ENCODE measurements around the gene SMPD1. TPM values are rescaled to one million over a fixed set of nuclear protein-coding genes. Genes with fewer than 3 reads are reported as not detected.

The SMPD1 gene
- total RNA-seq = 34.4 TPM
- long read RNA-seq, partial matches to known transcripts = 7 of 14 reads
- long read RNA-seq, other reads (novel, unspliced or antisense) = 3 of 14 reads

DNA sequence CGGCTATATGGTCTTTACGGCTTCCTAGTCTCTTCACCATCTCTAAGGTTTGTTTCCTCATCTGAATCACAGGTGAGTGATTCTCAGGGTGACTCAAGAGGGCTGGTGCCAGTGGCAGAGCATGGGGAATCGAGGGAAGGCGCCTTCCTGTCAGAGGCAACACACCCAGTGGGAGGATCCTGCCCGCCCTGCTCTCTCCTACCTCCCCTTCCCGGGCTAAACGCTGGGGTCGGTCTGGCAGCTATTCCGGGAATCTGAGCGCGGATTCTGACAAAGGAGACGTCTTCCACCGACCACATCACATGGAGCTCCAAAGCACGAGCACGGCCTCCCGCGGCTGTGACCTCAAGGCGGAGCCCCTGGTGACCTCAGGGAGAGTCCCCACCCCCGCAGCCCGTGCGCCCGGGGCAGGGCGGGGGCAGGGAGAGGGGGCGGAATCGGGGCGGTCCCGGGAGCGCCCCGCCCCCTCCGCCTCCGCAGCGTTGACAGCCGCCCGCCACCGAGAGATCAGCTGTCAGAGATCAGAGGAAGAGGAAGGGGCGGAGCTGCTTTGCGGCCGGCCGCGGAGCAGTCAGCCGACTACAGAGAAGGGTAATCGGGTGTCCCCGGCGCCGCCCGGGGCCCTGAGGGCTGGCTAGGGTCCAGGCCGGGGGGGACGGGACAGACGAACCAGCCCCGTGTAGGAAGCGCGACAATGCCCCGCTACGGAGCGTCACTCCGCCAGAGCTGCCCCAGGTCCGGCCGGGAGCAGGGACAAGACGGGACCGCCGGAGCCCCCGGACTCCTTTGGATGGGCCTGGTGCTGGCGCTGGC is at the start of gene SMPD1:
SMPD1 (plus strand) TSS at position 570 of the 813 bp plus-strand sequence; CDS start at position 695, 125 bp downstream.
- peak; percentile 97 for DNase-seq (ENCODE audit: low spot score)

DNA sequence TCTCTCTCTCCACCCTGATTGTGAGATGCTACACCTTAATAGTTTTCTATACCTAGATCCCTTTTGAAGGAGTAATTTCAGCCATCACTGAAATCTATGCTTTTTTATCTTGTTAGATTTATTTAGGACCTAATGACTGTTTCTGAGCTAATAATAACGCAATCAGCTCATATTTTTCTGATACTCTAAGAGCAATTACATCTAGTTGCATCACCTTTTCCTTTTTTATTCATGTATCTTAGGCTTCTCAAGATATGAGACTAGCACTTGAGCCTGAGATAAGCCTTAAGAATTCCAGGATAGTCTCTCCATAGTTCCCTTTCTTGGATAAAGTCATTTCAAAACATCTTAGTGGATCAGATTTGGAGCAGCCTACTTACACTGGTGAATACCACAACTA is 44.9 kb upstream of the SMPD1 start:
- DNase-seq (ENCODE audit: low spot score) = no peak

DNA sequence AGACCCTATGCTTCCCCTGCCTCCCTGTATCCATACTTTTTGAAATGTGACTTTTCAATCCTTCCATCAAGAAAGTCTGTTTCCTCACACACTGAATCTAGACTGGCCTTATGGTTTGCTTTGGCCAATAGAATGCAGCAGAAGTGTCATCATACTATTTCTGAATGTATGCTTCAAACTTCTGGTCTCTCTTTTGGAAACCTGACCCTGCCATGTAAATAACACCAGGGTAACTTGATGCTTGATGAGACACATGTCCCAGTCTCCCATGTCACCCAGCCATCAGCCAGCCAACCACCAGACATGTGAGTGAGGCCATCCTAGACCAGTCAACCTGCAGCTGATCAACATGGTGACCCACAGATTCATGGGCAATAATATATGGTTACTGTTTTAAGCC is 40.2 kb upstream of the SMPD1 start:
- no peak for DNase-seq (ENCODE audit: low spot score)

DNA sequence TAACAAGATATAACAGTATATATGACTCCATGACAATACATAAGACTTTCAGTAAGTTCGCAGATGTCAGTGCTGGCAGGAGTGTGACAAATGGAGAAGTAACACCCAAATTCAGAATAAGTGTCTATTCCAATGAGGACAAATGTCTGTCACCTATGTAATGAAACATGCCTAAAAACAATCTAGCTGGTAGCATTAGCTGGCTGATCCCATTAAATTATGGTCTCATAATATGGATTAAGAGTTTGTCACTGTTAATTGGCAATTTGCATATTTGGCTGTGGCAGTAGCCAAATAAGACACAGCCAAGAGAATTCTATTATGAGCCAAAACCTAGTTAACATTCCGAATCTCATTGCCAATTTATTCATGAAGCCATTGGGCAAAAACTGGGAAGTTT is 39.8 kb upstream of the SMPD1 start:
- DNase-seq (ENCODE audit: low spot score) = no peak

DNA sequence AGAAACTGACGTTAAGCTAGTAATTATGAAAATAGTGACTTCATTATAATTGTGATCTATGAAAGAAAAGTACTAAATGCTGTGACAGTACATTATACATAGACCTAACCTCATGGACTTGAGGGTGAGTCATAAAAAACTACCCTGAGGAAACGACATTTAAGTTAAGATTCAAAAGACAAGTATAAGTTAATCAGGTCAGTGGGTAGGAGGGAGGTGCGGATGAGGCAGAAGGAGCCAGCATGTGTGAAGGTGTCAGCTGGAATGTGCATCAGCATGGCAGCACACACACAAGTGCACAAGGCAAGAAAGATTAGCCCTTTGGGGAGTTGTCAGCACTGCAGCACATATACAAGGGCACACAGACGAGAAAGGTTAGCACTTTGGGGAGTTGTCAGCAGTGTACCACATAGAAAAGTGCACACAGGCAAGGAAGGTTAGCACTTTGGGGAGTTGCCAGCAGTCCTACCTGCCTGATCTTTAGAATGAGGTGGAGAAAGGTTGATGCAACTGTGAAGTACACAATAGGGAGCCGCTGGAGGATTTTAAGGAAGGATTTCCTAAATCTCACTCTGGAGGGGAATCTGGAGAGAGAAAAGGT is 38.4 kb upstream of the SMPD1 start:
- no peak for DNase-seq (ENCODE audit: low spot score)

DNA sequence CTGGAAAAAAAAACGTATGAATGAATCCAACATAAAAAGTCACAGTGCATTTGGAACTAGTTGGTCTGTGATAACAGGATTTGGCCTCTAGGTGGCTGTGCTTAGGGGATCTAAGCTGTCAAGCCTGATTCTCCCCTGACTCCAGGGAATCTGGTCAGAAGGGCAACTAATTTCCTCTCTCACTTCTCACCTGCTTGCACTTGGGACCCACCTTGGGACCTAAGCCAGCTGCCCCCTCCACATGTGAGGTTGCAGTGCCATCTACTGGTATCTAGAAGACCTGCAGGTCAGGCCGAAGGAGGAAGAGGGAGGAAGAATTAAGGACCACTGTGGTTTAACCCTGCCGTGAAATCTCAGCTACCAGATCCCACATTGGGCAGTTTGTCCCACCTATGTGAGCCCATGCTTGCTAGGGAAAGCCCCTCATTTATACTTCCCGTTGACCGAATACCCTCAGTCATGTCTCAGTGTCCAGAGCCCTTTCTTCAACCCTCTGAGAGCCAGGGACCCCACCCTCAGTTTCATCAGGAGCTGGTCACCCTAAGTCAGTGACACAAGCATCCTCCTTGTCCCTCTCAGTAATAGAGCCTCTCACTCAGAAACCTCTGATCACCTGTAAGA is 36.8 kb upstream of the SMPD1 start:
- no peak for DNase-seq (ENCODE audit: low spot score)

DNA sequence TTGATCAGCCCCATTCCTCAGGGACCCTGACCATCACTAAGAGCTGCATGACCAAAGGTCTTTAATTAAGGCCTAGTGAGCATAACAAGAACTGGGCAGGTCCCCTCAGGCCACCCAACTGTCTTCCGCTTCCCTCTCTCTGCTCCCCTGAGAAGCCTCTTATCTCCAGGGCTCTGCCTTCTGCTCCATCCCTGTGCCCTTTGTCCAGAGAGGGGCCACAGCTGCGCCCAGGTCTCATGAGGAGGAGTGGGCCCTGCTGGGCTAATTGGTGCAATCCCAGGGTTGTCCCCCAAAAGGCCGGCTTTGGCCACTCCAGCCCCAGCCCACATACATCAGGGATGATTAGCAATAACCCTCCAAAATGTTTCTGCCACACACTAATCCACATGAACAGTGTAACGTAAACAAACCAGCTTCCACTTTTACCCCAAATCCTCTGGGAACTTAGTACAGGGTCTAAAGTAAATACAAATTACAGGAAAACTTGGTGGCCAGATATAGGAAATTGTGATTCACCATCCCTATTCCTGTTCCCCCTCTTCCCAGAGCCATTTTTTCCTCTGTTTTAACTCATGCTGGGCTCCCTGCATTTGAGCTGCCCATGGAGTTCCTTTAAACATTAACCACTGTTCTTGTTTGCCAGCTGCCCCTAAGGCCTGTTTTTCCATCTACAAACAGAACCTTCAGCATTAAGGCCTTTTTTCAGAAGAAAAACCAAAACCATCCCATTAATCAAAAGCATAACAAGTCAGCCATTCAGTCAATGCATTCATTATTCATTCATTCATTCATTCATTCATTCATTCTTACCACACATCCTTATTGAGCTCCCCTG is 35.4 kb upstream of the SMPD1 start:
- DNase-seq (ENCODE audit: low spot score) = no peak

DNA sequence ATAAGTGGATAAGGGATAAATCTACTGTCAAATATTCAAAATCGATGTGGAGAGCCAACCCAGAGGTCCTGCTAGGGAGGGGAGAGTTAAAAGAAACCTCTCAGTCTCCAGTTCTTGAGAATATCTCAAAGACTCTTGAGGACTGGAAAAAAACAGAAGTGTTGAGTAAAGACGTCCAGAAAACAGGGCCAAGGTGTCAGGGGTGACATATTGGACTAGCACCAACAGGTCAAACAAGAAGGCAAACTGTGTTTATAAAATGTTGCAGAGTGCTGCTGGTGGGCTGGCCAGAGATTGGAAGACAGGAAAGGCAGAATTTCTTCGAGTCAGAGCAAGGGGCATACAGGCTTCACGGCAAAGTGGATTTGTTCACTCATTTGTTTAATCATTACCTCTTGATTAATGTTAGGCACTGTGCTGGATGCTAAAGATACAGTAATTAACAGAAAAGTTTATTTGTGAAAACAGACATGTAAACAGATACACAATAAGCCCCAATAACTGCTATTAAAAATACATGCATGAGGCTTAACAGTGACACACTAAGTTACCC is 33.7 kb upstream of the SMPD1 start:
- DNase-seq (ENCODE audit: low spot score) = no peak

DNA sequence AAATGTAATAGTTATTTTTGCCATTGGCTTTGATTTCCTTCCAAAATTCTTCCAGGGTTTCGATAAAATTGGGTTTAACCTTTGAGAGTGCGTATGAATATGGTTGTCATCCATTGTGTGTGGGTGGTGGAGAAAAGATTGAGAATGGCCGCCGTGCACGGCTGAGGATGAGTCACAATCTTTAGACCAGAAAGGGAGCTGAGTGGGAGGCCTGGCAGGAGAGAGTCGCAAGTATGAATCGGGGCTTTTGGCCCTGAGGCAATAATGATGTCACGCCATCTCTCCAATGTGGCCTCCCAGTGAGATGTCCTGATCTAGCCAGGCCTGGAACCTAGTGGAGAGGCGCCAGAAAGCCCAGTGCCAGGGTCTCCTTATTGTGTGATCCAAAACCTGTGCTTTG is 33.1 kb upstream of the SMPD1 start:
- no peak for DNase-seq (ENCODE audit: low spot score)

DNA sequence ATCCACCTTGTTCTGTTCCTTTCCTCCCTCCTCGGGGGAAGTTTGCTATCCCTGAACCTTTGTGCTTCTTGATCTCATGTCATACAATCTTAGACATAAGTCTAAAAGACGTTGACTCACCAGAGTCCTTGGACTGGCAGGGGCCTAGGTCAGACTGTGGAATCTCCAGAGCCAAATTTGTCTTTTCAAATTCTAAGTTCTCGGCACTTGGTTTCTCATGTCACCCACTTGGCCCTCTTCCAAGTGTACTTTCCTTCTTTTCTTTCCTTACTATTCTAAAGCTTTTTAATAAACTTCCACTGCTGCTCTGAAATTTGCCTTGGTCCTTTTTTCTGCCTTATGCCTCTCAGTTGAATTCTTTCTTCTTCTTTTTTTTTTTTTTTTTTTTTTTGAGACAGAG is 30.1 kb upstream of the SMPD1 start:
- DNase-seq (ENCODE audit: low spot score) = no peak

DNA sequence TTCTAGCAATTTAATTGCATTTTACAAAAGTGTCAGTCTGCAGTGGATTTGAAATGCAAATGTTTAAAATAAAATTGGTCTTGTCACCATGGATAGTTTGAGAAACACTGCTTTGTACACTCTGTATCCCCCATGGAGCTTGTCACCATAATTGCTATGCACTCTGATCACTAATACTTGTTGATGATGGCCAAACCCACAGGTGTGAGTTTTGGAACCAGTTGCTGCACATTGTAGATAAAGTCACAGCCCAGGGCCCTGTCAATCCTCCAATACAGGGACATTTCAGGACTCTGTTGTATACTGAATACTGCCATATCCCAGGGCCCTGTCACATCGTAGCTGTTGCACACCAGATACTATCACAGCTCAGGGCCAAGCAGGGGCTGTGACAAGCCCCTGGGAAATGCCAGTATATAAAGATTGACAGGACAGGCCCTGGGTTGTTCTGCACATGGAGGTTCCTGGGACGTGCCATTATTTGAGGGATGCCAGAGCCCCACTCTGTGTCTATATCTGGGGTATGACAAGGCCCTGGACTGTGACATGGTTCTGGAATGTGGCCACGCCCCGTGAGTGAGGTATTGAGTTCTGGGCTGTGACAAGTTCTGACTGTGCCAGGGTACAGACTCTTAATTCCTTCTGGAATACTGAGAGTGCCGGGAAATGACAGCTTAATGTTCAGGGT is 27.9 kb upstream of the SMPD1 start:
- DNase-seq (ENCODE audit: low spot score) = no peak

DNA sequence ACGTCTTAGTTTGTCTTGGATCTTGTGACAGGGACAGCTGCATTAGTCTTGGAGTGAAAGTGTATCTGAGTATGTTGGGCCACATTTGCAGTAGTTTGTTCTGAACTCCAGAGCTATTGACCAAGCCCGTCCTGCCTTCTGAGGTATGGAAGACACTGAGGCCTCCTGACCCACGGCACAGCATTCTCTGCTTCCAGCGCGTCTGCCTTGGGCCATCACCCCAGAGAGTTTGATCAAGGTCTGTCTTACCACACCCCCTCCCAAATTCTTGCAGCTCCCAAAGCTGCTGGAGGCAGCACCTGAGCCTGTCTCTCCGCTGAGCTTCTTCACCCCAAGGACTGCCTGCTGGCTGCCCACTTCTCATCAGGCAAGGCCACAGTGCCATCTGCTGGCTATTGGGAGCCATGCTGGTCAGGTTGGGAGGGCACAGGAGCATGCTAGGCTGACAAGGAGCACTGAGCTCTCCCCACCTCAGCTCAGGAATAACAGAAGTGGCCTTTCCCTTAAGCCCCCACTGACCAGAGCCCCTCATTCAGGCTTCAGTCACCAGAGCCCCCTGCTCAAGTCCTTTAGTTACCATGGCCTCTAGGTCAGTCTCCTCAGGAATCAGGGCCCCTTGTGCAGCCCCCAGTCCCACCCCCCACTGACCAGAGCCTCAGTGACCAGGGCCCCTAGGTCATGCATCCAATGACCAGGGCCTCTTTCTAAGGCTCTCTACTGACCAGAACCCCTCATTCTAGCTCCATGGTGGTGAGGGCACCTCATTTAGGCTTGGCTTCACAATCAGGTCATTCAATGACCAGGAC is 27.2 kb upstream of the SMPD1 start:
- no peak for DNase-seq (ENCODE audit: low spot score)

DNA sequence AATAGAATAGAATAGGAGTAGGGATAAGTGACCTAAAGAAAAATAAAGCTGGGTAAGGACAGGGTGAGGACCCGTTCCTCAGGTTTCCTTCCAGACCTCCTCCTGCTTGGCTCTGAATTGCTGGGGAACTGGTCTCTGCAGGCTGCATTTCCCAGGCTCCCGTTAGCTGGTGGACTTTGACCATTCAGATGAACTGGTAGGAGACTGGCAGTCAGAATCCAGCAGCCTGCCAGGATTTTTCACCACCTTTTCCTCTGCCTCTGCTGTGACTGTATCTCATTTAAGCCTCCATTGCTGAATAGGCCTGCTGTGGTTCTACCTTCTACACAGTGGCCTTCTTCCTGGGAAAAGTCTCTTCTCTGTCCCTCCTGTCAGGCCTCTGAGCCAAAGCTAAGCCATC is 24.6 kb upstream of the SMPD1 start:
- DNase-seq (ENCODE audit: low spot score) = no peak

DNA sequence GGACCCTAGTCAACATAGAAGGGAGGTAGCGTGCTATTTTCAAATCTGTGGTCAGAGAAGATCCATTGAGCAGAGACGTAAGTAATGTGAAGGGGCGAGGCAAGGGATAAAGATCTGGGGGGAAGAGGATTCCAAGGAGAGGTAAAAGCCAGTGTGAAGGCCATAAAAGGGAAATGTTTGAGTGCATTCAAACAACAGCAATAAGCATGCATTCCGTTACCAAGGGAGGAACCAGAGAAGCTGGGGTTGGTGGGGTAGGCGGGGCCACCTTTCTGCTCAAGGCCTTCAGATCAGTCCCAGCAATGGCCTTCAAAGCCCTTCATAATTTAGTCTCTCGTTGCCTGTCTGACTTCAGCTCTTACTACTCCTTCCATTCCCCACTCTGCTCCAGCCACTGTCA is 18.4 kb upstream of the SMPD1 start:
- no peak for DNase-seq (ENCODE audit: low spot score)

DNA sequence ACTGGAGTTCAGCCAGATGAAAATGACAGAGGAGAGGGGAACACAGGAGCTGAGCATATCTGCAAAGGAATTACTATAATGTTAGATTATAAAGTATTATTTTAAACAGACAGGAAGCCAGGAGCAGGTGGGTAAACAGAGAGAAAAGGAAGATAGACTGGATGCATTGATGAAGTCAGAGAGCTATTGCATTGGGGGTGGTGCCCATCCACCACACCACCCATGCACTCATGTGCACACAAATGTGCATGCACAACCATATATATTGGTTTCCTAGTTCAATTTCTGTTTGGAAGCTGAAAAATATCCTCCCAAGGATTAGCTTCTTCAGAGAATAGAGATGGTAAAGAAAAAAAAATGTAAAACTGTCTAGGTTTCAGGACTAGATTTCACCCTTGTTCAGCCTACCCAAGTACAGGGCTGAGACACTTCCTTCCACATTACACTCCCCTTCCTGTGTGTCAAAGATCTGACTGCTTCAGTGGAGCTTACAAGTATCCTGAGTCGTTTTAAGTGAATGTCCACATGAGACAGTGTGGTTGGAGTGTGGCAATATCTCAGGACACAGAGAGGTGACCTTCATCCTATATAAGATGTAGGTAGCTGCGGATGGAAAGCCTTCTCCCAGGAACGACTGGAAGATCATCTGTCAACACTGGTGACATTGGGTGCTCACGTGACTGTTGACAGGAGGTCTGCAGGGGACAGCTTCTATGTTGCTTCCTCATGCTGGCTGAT is 12.2 kb upstream of the SMPD1 start:
- DNase-seq (ENCODE audit: low spot score) = no peak

DNA sequence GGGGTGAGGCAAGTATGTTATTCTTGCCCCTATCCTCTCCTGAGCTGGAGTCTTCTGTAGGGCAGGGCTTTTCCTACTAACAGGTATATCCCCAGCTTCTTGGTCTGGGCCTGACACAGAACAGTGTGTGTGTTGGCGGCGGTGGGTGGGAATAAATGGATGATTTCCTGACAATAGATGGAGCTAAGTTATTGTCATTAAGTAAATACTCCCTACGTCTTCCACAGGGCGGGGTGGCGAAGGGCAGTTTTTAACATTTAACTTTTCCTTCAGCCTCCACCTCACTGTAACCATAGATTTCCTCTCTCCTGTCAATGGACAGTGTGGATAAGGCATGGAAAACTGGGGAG is 11.7 kb upstream of the SMPD1 start:
- no peak for DNase-seq (ENCODE audit: low spot score)

DNA sequence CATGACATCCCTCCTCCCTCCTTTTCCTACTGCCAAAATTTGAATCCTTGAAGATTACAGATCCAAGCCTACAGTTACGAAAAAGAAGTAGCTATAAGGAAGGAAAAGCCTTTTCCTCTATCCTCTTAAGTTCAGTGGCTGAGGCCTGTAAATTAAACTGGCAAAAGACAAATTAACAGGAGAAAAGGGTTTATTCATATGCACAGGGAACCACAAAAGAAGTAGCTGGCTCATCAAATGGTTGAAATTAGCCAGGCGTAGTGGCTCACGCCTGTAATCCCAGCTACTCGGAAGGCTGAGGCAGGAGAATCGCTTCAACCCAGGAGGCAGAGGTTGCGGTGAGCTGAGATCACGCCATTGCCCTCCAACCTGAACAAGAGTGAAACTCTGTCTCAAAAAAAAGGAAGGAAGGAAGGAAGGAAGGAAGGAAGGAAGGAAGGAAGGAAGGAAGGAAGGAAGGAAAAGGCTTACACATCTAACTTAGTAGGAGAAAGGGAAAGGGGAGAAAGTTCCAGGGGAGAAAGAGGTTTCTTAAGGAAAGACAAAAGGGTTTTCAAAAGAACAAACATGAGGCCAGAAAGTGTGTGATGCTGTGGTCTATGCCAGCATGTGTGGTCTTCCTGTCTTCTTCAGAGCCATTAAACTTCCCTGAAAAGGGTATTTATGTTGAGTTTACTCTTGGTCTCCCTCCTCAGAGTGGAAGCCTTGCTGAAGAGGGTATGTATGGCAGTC is 5.1 kb upstream of the SMPD1 start:
- no peak for DNase-seq (ENCODE audit: low spot score)

DNA sequence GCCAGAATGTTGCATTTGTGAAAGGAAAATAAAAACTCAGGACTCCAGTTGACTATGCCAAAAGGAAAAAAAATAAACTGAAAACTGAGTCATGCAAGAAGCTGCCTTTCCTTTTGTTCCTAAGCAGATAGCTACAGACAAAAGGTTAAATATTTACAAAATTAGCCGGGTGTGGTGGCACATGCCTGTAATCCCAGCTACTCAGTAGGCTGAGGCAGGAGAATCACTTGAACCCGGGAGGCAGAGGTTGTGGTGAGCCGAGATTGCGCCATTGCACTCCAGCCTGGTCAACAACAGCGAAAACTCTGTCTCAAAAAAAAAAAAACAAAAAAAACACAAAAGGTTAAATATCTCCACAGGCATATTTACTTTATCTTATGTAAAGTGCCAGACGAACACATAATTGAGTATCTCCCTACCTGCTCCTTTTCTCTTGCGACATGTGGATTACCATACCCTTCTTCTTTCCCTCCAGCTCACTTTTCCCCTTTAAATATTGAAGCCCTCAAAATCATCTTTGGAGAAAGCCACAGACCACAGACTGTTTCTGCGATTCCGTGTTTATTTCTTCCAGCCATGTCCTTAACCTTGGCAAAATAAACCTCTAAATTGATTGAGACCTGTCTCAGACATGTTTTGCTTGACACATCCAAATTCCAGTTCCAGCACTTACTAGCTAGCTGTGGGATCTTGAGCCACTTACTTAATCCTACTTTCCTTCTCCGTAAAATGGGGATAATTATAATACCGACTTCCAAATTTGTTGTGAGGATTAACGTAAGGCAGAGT is 2.3 kb upstream of the SMPD1 start:
- DNase-seq (ENCODE audit: low spot score) = no peak
